Left renal cortex interstitium (tissue), 4 donors: Measurements from ENCODE around the gene KHNYN. TPM values are rescaled to one million over a fixed set of nuclear protein-coding genes. Genes with fewer than 3 reads are reported as not detected.
"Not testable (repeated sequence)": the region's sequence is repeated elsewhere in the genome, so short reads cannot be mapped to it uniquely, and the experiment has no call there.

ENCODE experiments used
- DNase-seq, 4 donors: peaks; one replicate each; pipeline ENCODE4 v3.0.0-alpha.2; 2013; ENCODE audit warnings: low read depth in 4 of 4, low spot score in 2 of 4, missing footprints in 1 of 4
- polyA plus RNA-seq, 4 donors: library from polyadenylated mRNA; unstranded; fragments of 120-200 nt; gene quantifications; one replicate each; pipeline ENCODE4 v1.2.1, GENCODE V29; 2013; ENCODE audit not compliant: insufficient read length in 4 of 4

Gene KHNYN
- 10 to 100 TPM; 39.5 to 53.7 (median 46.6) TPM for polyA plus RNA-seq

DNA sequence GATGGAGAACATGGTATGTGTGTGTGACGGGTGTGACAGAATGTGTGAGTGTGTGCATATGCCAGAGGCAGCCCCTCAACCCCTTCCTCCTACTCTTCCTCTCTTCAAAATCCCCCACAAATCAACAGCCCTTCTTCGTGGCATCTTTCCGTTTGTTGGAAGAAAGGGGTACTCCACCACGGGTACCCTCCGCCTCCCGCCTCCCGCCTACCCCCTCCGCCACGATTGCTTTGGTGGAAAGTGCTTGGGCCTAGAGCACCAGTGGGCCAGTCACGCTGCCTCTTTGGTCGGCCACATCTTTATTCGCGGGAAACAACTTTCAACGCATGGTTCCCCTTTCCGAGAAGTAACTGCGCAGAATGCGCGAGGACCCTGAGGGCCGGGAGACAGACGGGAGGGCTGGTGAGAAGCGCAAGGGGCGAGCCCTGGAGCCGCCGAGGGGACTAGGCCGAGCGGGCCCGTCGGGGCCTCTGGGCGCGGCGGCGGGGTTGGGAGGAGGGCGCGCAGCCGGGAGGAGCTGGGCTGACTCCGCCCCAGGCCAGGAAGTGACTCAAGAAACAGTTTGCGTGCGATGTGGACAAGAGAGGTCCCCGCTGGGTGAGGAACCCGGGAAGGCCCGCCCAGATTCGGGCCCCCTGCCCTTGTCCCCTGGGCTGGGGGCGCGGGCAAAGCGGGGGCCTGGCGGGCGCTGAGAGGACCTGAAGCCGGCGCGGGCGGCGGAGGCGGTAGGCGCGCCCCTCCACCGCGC is at the start of gene KHNYN, which contains the start of gene CBLN3:
KHNYN (plus strand) TSS at position 560 of the 748 bp plus-strand sequence. CDS start 777 bp downstream, outside the sequence.
CBLN3 (minus strand) TSS at position 274 of the 748 bp plus-strand sequence. CDS start 614 bp downstream, outside the sequence.
- DNase-seq: peak; percentile 52 to 84 (median 80)

DNA sequence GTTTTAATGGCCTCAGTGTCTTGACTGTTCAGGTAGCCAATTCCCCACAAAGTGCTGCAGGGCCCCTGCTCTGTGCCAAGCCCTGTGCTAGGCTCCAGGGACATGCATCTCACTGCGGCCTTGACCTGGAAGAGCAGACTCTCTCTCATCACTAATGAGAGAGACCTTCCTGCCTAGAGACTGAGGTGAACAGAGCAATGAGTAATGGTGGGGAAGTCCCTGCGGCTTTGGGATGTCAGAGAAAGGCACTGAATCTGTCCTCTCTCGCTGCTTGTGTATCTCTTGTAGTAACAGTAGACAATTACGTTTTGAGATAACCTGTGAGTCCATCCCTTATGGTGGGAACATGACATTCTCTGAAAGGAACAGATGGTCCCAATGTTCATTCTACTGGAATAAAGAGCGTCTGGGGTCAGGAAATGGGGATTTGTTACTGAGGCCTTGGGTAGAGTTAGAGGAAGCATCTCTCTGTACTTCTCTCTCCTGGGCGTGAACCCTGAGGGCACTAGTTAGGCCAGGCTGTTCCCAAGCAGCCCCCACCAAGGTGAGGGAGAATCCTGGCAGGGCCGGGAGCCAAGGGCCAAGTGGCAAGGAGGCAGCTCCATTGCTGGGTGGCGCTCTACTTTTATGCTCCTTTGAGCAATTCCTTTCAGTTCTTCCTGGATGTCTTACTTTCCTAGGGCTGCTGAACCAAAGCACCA is 48.2 kb upstream of the KHNYN start:
- DNase-seq: no peak

DNA sequence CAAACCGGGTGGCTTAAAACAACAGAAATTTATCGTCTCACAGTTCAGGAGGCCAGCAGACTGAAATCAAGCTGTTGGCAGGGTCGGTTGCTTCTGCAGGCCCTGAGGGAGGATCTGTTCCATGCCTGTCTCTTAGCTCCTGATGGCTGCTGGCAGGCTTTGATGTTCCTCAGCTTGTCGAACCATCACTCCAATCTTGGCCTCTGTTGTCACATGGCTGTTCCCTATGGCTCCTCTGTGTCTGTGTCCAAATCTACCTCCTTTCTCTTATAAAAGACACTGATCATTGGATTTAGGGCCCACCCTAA is 47.7 kb upstream of the KHNYN start:
- peak in 1 of 4 donors; percentile 46 for DNase-seq

DNA sequence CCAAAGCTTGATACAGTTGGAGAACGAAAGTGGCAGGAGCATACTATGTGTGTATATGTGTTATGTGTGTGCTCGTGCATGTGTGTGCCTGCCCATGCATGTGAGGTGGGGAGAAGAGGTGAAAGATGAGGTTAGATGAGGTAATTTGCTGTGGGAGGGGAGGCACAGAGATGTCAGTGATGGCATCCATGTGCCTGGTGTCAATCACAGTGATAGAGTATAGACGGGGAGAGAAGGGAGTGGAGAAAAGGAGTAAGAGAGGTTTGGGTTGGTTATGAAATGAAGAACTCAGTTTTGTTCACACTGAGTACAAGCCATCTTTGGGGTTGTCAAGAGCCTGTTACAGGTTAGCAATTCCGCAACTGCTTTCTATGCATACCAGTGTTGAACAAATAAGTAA is 45.6 kb upstream of the KHNYN start:
- no peak for DNase-seq

DNA sequence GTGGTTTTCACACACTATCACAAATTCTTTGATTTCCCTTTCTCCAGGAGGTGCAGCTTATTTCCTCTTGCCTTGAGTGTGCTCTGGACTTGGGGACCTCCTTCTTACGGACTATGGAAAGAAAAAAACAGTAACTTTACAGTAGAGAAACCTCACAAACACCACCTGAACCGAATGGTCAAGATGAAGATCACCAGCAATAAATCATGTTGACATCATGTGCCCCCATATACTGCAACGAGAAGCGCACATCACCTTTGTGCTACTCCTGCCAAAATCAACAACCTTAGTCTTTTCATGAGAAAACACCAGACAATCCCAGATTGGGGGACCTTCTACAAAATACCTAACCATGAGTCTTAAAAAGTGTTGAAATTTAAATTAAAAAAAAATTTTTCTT is 44.2 kb upstream of the KHNYN start:
- no peak for DNase-seq

DNA sequence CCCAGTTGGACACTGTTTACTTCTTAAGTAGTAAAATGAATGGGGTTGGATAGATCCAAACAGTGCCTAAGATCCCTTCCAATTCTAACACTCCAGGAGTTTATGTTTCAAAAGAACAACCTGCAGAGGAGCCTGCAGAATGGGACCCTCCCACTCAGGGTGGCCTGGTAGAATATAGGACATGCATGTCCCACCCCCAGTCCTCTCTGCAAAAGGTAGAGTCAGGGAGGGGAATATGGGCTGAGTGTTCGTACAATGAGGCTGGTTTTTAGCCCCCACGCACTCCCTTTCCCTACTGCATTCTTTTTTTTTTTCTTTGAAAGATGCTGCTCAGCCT is 42.8 kb upstream of the KHNYN start:
- DNase-seq: no peak

DNA sequence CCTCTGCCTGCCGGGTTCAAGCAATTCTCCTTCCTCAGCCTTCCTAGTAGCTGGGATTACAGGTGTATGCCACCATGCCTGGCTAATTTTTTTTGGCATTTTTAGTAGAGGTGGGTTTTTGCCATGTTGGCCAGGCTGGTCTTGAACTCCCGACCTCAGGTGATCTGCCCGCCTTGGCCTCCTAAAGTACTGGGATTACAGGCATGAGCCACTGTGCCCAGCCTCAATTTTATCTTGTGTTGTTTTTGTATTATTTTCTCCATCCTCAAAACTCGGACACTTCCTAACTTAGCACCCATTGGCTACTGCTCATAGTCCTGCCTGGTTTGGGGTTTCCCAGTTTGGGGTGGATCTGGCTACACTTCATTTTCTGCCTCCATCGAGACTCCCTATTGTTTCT is 42.2 kb upstream of the KHNYN start:
- not testable (repeated sequence) for DNase-seq

DNA sequence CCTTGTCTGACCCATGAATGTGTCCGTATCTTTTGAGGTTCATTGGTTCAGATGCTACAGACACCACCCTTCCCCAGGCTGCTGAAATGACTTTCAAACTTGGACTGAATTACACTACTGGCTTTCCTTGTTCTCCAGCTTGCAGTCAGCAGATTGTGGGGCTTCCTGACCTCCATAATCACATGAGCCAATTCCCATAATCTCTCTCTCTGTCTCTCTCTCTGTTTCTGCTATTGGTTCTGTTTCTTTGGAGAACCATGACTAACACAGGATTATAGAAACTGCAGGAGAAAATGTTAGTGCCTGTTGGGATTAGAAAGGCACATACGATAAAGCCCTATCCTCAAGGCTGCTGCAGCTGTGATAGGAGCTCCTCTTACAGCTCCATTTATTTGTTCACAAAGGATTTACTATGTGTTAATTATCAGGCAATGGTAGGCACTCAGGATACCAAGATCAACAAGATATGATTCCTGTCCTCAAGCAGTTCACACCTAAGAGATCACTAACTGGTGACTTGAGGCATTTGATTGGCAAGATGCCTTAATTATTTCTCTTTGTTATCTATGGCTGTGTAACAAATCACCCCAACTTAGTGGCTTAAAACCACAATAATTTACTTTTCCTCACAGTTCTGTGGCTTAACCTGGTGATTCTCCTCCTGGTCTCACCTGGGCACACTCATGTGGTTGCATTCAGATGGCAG is 41.1 kb upstream of the KHNYN start:
- no peak for DNase-seq

DNA sequence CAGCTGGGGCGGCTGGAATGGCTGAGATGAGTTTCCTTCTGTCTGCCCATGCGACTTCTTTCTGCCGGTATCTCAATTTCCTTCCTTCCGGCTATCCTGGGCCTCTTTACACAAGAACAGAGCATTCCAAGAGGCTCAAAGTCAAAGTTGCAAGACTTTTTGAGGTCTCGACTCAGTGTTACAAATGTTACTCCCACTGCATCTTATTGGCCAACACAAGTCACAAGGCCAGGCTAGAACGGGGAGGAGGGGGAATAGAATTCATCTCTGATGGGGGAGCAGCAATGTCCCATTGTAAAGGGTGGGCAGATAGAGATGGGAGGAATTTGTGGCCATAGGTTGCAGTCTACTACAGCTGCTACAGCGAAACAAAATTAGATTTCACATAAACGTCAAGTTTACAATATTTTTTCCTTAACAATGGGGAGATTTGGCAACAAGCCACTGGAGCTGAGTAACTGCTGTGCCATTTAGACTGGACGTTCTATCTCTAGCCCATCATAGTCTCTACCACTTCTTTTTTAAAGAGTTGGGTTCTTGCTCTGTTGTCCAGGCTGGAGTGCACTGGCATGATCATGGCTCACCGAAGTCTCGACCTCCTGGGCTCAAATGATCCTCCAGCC is 40.4 kb upstream of the KHNYN start:
- DNase-seq: no peak

DNA sequence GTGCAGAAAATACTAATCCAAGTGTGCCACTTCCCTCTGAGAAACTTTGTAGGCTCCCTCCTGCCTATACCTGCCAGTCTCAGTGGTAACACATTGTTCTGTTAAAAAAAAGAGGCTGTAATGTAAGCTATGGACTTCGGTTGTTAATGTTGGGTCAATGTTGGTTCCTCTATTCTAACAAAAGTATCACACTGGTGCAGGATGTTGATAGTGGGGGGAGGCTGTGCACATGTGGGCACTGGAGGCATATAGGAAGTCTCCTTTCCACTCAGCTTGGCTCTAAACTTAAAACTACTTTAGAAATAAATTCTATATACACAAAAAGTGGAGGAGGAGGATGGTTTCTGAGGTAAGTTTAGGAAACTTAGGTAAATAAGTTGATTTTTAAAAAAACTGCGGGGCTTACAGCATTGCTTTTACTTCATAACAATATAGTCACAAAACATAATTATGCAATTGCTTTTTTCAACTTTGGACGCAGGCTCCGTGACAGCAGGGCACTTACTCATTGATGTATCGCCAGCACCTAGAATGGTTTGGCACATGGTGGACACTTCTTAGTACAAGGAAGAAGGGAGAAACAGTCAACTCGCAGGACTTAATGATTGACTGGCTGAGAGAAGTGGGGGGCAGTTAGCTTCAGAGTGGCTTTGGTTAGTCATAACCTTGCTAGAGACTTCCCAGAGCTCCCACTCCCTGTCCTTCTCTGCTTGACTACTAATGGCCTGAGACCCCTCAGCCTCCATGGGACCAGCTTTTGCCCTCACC is 38.9 kb upstream of the KHNYN start:
- DNase-seq: no peak

DNA sequence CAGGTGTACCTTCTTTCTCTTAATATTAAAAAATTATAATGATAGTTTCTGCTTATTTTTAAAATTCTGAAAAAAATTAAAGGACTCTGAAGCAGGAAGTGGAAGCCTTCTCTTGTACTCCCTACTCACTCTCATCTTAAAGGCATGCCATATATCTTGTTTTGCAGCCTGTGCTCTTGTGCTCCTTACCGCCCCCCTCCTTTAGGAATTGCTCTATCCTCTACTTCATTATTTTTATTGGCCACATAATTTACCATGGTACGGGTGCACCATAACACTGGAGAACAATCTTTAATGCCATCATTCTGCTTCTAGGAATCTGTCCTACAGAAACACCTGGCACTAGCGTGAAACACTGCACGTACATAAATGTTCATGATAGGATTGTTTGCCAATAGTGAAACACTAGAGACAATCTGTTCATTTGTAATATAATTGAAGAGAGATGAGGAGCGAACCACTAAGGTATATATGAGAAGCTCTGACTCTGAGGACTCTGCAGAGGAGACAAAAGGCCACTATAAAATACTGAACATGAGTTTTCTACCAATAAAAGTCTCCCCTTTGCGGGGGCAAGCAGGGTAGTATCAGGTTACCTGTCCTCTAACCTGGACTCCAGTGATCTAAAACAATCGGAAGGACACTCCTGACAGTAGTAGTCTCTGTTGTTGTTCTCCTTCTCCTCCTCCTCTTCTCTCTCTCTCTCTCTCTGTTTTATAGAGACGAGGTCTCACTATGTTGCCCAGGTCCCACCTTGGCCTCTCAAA is 37.2 kb upstream of the KHNYN start:
- peak in 1 of 4 donors; percentile 40 for DNase-seq

DNA sequence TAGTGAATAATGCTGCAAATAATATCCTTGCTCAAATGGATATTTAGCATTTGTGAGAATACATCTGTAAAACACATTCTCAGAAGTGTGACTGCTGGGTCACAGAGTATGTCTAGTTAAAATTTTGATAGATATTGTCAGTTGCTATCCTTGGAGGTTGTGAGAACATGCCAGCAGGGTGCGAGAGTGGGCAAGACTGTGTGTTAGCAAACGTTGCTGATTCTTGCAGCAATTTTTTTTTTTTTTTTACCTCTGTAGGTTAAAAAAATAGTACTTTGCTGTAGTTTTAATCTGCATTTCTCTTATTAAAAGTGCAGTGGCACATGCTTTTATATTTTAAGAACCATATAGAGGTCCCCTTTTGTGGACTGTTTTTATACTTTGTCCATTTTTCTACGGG is 35.5 kb upstream of the KHNYN start:
- no peak for DNase-seq

DNA sequence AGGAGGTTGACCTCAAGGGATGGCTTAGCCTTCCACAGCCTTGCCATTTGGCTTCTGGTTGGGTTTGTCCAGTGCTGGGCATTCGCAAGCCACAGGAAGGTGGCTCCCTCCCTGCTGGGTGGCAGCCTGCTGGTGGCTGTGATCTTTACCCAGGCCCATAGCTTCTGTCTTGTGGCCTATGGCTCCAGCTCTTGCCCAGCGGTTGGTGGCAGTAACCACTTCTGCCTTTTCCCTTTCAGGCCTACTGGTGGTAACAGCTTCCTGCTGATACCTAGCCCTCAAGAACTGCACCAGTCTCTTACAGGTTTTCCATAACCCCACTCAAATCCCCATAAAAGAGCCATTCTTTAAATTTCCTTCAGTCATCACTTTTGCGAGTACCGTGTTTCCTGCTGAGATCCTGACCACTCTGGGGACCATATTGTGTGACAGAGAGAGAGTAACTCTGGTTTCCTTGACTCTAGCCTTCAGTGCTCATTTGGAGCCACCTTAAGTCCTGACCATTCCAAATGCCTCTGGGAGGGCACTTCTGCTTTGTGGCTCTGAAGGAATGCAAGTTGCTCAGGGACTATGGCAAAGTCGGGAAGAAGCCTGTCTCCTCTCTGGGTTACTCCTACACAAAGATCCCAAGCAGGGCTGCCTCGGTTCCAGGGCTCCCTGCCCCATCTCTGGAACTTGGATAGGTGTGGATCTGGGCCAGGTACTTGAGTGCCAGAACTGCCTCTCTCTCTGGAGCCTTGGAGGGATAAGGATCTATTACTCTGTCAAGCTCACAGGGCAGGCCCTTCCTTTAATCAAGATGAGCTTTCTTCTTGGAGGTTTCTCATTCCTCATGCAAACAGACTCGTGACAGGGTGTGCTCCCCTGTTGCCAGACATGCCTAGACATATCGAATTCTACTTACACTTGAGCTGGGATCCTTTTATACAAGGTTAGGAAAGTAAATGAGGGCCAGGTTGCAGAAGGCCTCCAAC is 33.9 kb upstream of the KHNYN start:
- DNase-seq: no peak

DNA sequence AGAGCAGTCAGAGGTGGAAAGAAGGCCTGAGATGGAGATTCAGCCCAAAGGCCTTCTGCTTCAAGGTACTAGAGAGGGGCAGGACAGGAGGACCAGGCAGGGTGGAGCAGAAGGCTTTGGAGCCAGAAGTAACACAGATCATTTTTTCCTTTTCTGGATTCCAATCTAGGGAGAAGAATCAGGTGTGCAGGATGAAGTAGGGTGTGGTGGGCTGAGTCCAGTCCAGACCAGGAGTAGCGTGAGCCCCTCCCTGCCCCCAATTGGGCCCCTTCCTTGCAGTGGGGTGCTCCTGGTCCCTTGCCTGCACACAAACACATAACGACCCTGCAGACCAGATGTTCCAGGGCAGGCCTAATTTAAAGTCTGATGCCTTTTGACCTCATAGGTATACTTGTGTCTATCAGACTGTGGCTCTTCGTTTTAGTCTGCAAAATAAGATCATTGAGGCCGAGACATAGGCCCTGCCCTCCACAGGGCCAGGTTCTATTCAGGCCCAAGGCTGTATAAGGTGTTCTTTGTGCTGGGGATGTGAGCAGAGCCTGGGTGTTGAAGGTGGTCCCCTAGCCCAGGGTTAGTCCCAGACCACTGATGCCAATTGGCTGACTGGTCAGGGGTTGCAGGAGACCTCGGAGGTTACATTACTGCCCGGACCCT is 32.0 kb upstream of the KHNYN start:
- DNase-seq: no peak

DNA sequence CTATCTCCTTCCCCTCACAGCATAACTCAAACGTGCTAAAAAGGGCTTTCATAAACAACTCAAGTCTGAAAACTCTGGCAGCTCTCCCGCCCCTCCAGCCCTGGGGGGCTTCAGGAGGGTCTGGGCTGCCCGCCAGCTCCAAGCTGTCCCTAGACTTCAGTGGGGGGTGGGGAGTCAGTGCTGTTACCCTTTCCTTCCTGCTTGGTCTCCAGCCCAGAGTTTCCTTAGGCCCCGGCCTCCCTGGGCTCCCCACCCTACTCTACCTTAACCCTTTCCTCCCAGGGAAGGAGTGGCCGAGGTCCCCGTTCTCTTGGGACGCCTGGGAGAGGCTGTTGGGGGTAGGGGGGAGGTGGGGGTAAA is 31.5 kb upstream of the KHNYN start:
- DNase-seq: peak in 2 of 4 donors; percentile 75 to 82

DNA sequence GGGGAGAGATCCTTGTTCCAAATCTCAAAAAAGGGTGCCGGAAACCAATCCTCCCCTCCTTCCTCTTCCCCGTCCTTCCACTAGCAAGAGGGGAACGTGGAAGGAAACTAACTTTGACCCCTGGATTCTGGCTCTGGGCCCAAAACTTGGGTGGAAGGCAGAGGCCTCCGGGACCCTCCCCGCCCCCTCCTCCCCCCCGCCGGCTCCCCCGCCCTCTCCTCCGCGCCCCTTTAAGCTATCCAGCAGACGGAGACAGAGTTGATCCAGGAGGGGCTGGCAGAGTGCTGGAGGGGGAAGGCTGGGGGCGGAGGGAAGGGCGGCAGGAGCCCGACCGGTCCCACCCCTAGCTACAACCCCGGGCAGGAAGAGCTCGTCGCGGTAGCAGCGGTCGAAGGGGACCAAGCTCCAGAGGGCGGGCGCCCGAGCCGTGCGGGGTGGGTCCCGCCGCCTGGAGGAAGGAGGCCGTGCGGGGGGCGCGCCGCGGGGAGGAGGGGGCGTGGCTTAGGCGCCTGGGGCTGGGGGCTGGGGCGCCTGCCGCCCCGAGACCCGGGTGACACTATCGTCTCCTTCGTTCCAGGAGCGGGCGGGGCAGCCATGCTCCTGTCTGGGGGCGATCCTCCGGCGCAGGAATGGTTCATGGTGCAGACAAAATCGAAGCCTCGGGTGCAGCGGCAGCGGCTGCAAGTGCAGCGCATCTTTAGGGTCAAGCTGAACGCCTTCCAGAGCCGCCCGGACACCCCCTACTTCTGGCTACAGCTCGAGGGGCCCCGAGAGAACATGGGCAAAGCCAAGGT is 30.9 kb upstream of the KHNYN start, which contains the start of gene NYNRIN:
NYNRIN (plus strand) TSS at position 351 of the 794 bp plus-strand sequence; CDS start at position 595, 244 bp downstream.
- DNase-seq: peak in 1 of 4 donors; percentile 73

DNA sequence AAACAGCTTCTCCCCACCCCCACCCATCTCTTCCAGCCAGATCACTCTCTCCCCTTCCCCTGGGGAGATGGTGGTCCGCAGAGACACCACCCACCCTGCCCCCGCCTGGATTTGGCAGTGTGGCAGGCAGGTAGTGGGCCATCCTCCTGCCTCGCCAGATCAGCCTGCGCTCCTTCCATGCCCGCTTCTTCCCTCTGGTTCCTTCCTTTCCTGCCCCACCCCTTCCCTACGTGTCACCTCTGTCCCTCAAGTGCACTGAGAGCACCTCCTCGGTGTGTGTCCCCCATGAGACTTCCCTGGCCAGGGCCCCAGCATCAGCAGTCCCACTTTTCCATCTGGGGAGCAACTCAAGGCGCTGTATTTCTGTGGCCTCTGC is 30.3 kb upstream of the KHNYN start:
- no peak for DNase-seq
